HL-60 (cell line): ENCODE data around the gene ARF5.
"Not testable (repeated sequence)": the region's sequence is repeated elsewhere in the genome, so short reads cannot be mapped to it uniquely, and the experiment has no call there.

Experiments used
- DNase-seq, 2 experiments: peaks; one replicate each; pipeline ENCODE4 v3.0.0-alpha.2; 2010 to 2020; ENCODE audit warnings: low read depth in 1 of 2, low spot score in 1 of 2
- H3K27ac ChIP-seq: fragments of 250-450 bp; sonication (Bioruptor Pico); replicated peaks from 2 replicates; pipeline ENCODE4 v1.5.1; 2020; ENCODE audit warnings: mild to moderate bottlenecking, moderate library complexity
- H3K27me3 ChIP-seq: fragments of 250-450 bp; sonication (Bioruptor Pico); 2 replicates; pipeline ENCODE4 v1.5.1; 2021; ENCODE audit warnings: mild to moderate bottlenecking, moderate library complexity; ENCODE audit not compliant: insufficient read depth, poor library complexity, severe bottlenecking
- H3K4me3 ChIP-seq: replicated peaks from 2 replicates; pipeline ENCODE4 v1.5.1; 2011; ENCODE audit warnings: mild to moderate bottlenecking, control low read depth, low read length; ENCODE audit not compliant: insufficient read depth
- CTCF ChIP-seq: IDR thresholded peaks from one replicate; pipeline ENCODE4 v1.5.1; 2011; ENCODE audit warnings: low read length, control low read depth, inconsistent platforms; ENCODE audit not compliant: insufficient read depth
- GABPA ChIP-seq: IDR thresholded peaks from 2 replicates; pipeline ENCODE4 v1.6.1; 2012; ENCODE audit warnings: low read depth
- POLR2AphosphoS5 ChIP-seq: IDR thresholded peaks from 2 replicates; pipeline ENCODE4 v1.6.1; 2012; ENCODE audit warnings: low read depth
- SPI1 ChIP-seq: IDR thresholded peaks from 2 replicates; pipeline ENCODE4 v1.6.1; 2012; ENCODE audit warnings: low read depth, mild to moderate bottlenecking, borderline replicate concordance
- TF ChIP-seq, protein P1 (sequence below): IDR thresholded peaks from 2 replicates; pipeline ENCODE4 v1.6.1; 2012; ENCODE audit warnings: low read depth; ENCODE audit not compliant: insufficient replicate concordance

ARF5 gene

DNA sequence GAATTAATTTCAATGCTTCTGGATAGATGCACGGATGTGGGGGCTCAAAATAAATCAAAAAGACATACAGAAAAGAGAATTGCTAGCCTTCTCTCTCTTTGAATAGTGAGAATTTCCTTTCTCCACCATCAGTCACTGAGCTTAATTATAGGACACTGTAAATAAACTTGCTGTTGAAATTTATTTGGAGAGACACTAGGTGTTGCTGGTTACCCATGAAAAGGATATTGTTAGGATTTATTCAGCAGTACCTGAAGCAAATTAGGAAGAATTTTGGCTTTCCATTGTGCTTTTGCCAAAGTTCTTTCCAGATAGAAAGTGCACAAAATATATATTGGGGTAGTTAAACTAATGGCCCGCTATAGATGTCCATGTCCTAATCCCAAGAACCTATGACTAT, 30.4 kb upstream of the ARF5 start:
- no peak overlapping the region for H3K27ac ChIP-seq
- no peaks in the 10 kb centered on the region for H3K27me3 ChIP-seq
- no peak overlapping the region for H3K4me3 ChIP-seq
- TF ChIP-seq, protein P1, sequence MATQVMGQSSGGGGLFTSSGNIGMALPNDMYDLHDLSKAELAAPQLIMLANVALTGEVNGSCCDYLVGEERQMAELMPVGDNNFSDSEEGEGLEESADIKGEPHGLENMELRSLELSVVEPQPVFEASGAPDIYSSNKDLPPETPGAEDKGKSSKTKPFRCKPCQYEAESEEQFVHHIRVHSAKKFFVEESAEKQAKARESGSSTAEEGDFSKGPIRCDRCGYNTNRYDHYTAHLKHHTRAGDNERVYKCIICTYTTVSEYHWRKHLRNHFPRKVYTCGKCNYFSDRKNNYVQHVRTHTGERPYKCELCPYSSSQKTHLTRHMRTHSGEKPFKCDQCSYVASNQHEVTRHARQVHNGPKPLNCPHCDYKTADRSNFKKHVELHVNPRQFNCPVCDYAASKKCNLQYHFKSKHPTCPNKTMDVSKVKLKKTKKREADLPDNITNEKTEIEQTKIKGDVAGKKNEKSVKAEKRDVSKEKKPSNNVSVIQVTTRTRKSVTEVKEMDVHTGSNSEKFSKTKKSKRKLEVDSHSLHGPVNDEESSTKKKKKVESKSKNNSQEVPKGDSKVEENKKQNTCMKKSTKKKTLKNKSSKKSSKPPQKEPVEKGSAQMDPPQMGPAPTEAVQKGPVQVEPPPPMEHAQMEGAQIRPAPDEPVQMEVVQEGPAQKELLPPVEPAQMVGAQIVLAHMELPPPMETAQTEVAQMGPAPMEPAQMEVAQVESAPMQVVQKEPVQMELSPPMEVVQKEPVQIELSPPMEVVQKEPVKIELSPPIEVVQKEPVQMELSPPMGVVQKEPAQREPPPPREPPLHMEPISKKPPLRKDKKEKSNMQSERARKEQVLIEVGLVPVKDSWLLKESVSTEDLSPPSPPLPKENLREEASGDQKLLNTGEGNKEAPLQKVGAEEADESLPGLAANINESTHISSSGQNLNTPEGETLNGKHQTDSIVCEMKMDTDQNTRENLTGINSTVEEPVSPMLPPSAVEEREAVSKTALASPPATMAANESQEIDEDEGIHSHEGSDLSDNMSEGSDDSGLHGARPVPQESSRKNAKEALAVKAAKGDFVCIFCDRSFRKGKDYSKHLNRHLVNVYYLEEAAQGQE: no peak
- TF ChIP-seq CTCF: no peak
- no peak for TF ChIP-seq SPI1
- TF ChIP-seq GABPA: no peak
- no peak for TF ChIP-seq POLR2AphosphoS5
- DNase-seq: no peak

DNA sequence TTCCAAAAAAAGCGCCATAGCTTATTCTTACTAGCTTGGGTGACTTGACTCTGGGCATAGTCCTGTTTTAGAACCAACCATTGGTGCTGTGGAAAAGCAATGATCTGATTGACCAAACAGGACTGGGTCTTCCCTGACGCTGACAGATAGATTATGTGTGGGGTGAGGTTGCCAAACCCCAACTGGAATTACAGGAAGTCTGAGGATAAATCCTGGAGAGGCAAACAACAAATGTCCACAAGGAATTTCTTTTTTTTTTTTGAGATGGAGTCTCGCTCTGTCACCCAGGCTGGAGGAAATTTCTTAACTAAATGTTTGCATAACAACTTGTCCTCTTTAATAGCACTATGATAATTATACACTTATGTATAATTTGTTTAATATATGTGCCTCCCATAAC, 22.0 kb upstream of the ARF5 start:
- no peak for DNase-seq
- Histone ChIP-seq H3K4me3 (no peak overlapping the region), H3K27ac (no peak overlapping the region), H3K27me3 (no peaks in the 10 kb centered on the region)
- TF ChIP-seq POLR2AphosphoS5: no peak
- TF ChIP-seq, protein P1: no peak
- no peak for TF ChIP-seq GABPA
- no peak for TF ChIP-seq SPI1
- TF ChIP-seq CTCF: no peak

GRCh38 chr7:127568034-127568433, 20.2 kb upstream of the ARF5 start:
- not testable (repeated sequence) for DNase-seq

DNA sequence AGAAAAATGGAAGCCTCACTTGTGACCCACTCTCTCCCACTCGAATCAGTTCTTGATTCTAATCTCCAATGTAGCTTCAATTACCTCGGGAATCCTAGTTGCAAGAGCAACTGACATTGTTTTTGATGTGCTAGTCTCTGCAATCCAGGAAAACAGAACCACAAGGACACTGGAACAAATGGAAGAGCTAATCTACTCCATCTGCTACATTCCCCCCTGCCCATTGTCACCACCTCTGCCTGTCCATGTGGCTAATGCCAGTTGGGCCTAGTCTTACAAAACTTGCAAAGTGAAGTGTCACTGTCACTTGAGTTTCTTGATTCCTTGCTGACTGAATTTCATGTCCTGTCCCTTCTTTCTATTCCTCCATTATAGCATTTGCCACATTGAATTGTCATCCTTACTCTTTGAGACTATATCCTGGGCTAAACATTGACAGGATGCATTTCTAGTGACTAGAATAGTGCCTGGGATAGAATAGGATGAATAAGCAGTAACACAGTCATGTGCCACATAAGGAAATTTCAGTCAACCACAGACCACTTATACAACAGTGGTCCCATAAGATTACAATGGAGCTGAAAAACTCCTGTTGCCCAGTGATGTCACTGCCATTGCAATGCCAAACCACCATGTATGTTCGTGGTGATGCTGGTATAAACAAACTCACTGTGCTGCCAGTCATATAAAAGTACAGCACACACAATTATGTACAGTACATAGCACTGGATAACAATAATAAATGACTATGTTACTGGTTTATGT, 16.3 kb upstream of the ARF5 start:
- H3K27me3 ChIP-seq: no peaks in the 10 kb centered on the region
- H3K4me3 ChIP-seq: no peak overlapping the region
- DNase-seq: no peak
- no peak overlapping the region for H3K27ac ChIP-seq
- no peak for TF ChIP-seq POLR2AphosphoS5
- TF ChIP-seq, protein P1: no peak
- no peak for TF ChIP-seq GABPA

More at GRCh38 chr7:127568034-127568433, 20.2 kb upstream of the ARF5 start:
- not testable (repeated sequence) for H3K4me3 ChIP-seq, H3K27ac ChIP-seq, H3K27me3 ChIP-seq
